A549 treated with GW870086 at 1 μM for 4 hours (cell line): ENCODE data around the gene MMP28. TPM values are rescaled to one million over a fixed set of nuclear protein-coding genes. Genes with fewer than 3 reads are reported as not detected.

ENCODE experiments used
- total RNA-seq: library from RNA; stranded (reverse); fragments of 200-300 nt; extraction: Qiagen RNA extraction; gene quantifications from 5 replicates; pipeline ENCODE4 v1.2.3, GENCODE V29; 2022; ENCODE audit warnings: low read depth

MMP28 gene, protein sequence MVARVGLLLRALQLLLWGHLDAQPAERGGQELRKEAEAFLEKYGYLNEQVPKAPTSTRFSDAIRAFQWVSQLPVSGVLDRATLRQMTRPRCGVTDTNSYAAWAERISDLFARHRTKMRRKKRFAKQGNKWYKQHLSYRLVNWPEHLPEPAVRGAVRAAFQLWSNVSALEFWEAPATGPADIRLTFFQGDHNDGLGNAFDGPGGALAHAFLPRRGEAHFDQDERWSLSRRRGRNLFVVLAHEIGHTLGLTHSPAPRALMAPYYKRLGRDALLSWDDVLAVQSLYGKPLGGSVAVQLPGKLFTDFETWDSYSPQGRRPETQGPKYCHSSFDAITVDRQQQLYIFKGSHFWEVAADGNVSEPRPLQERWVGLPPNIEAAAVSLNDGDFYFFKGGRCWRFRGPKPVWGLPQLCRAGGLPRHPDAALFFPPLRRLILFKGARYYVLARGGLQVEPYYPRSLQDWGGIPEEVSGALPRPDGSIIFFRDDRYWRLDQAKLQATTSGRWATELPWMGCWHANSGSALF
- 5.5 to 10.2 TPM (median 8.6 TPM) in 5 replicates for total RNA-seq

DNA sequence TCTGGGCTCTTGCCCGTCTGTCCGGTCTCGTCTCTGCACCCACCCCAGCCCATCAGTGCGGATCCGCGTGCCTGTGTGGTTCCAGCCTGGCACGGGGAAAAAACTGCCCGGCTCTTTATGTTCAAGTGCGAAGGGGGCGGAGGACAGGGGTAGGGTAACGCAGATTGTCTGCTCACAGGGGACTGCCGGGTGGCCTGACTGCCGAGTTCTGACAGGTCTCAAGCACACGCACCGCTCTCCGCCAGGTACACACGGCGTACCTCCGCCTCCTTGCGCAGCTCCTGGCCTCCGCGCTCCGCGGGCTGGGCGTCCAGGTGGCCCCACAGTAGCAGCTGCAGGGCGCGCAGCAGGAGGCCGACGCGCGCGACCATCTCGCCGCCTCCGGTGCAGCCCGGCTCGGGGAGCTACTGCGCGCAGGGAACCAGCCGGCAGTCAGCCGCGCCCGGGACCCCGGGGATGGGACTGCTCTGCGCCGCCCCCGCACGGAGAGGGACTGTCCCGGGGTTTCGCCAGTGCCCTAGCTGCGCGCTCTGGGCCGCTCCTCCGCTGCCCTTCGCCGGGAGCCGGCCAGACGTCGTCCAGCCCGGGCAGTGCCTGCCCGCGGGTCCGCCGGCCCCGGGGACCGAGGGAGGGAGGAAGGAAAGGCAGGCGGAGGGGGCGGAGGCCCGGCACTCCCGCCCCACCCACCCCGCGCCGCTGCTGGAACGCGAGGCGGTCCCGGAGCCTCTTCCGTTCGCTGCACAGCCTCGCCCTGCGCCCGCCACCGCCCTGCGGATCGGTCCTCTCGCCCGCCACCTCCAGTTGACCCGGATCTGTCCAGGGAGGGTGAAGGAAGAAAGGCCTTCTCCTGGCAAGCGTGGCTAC is at the start of gene MMP28:
MMP28 (minus strand) TSS at position 635 of the 864 bp plus-strand sequence; CDS start at position 371, 264 bp downstream.

GRCh38 chr17:35808962-35809854 is 13.8 kb upstream of the MMP28 start, which contains the start of gene TAF15:
Gene TAF15 (plus strand): TSS chr17:35809484. CDS start chr17:35809570, 86 bp downstream.

GRCh38 chr17:35760587-35760986 is 34.9 kb downstream of the MMP28 start, which contains the start of gene C17orf50:
Gene C17orf50 (plus strand): TSS chr17:35760887. CDS start chr17:35760942, 55 bp downstream.

GRCh38 chr17:35752945-35753764 is 42.3 kb downstream of the MMP28 start, which contains the start of gene GAS2L2:
Gene GAS2L2 (minus strand): TSS chr17:35753239. CDS start chr17:35752850, 389 bp downstream.

DNA sequence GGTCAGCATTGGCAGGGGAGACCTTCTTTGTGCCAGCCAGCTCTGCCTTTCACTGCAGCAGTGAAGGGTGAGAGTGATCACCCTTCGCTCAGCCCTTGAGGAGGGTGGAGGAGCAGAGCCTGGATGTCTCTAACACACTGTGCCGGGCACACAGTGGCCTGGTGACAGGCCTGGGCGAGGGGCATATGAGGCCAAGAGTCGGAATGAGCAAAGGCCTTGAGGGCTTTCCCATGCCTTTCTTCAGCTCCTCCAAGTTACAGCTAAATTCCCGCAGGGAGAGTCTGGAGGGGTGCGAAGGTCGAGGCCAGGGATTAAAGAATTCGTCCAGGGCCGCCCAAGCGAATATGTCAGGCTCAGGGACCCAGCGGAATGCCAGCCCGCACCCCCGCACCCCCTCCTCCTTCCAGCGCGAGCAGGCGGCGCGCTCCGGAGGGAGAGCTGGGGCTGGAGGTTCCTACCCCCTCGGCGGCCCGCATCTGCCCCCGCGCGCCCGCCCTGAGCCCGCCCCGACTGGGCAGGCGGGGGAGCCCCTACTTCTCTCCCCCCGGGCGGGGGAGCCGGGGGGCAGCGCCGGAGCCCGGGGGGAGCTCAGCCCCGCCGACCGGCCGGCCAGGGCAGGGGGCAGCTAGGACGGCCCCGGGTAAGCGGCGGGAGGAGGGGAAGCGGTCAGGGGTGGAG is 64.1 kb downstream of the MMP28 start, which contains the start of gene RASL10B:
RASL10B (plus strand) TSS at position 401 of the 678 bp plus-strand sequence. CDS start 3,546 bp downstream, outside the sequence.

Other genes starting within 250 kb of the MMP28 start
- not detected in 5 replicates for gene SLFN14, start 234.8 kb downstream of the MMP28 start, total RNA-seq
- 6.6 to 9.2 TPM (median 7.5 TPM) in 5 replicates for gene PEX12, start 217.1 kb downstream of the MMP28 start, total RNA-seq
- 119 to 148 TPM (median 137 TPM) in 5 replicates for gene AP2B1, start 208.3 kb downstream of the MMP28 start, total RNA-seq
- gene RASL10B, start 64.0 kb downstream of the MMP28 start, total RNA-seq, result 0.09 to 0.38 TPM (median 0.15 TPM) in 4 of 5 replicates, not detected in the other
- 0.07 to 0.12 TPM (median 0.09 TPM) in 3 of 5 replicates, not detected in the others for gene GAS2L2, start 42.4 kb downstream of the MMP28 start, total RNA-seq
- 0.14 to 0.48 TPM (median 0.30 TPM) in 5 replicates for gene C17orf50, start 34.8 kb downstream of the MMP28 start, total RNA-seq
- gene TAF15, start 13.8 kb upstream of the MMP28 start, total RNA-seq, result 204 to 217 TPM (median 207 TPM) in 5 replicates
- not detected in 5 replicates for gene HEATR9, start 73.2 kb upstream of the MMP28 start, total RNA-seq
- gene CCL5, start 84.7 kb upstream of the MMP28 start, total RNA-seq, result 0.61 to 1.8 TPM (median 1.2 TPM) in 5 replicates
- 2.6 to 3.6 TPM (median 2.9 TPM) in 5 replicates for gene RDM1, start 135.1 kb upstream of the MMP28 start, total RNA-seq
- gene LYZL6, start 148.1 kb upstream of the MMP28 start, total RNA-seq, result not detected in 5 replicates
- not detected in 5 replicates for gene CCL16, start 185.9 kb upstream of the MMP28 start, total RNA-seq
- gene CCL14, start 191.1 kb upstream of the MMP28 start, total RNA-seq, result not detected in 5 replicates
- gene CCL15, start 205.9 kb upstream of the MMP28 start, total RNA-seq, result not detected in 5 replicates
- not detected in 5 replicates for gene CCL23, start 222.3 kb upstream of the MMP28 start, total RNA-seq